Measurements from ENCODE around the gene KAZALD1.

DNA sequence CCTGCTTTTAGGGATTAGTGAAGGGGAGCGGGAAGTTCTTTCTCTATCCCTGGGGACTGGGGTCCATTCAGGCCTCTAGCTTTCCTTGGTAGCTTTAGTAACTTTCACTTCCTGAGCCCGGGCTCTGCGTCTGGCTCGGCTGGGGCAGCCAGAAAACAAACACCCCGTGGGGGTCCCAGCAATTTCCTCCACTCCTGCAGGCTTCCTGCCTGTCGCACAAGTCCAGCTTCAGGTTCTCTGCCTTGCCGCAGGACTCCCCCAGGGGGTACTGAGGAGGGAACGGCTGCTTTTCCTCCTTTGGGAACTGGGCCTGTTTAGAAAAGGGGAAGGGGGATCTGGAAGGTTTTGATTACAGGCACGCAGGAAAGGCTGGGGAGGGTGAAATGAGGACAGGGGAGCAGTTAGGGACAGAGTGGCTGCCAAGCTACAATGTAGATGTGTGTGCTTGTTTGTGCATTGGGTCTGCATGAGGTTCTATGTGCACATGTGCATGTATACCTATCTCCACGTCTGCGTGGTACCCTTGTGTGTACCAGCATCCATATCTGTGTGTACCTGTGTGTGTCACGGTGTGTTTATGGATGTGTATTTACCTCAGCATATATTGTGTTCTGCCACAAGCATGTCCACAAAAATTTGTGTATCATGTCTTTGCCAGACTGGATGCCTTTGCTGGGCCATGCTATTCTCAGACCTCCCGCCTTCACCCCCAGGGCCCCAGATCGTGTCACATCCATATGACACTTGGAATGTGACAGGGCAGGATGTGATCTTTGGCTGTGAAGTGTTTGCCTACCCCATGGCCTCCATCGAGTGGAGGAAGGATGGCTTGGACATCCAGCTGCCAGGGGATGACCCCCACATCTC, 2.0 kb downstream of the KAZALD1 start:
- TF ChIP-seq POLR2A (IDR thresholded peaks at IDR 0.05) (no peak), CTCF (IDR thresholded peaks at IDR 0.05) (no peak)
